HK-2 (cell line): Measurements from ENCODE around the gene GRID1.

ENCODE experiments used
- DNase-seq: peaks from one replicate; pipeline ENCODE4 v3.0.0-alpha.2; 2018; ENCODE audit not compliant: unreplicated experiment

The GRID1 gene

DNA sequence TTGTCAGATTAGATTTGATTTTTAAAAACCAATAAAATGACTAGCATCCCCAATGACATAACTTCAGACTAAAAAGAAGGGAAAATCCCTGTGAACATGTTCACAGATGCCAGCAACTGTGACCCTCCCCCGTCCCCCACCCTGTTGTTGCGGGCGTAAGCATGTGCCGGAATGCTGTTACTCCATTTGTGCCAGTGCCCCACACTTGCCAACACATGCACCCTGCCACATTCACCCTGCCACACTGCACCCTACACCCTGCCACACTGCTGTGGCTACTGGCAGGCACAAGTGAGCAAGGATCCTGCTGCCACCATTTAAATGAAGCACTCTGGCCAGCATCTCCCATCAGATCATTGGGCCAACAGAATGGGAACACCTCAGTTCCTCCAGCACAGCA is 540.2 kb downstream of the GRID1 start:
- DNase-seq, result no peak

DNA sequence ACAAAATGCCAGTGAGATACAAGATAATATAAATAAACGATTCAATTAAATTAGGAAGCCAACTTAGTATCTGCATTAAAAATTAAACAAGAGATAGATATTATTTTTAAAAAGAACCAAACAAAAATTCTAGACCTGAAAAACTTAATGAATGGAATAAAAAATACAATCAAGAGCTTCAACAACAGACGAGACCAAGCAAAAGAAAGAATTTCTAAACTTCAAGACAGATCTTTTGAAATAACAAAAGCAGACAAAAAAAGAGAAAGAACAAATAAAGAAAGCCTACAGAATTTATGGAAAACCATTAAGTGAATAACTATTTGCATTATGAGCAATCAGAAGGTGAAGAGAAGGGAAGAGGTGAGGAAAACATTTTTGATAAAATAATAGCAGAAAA is 555.2 kb downstream of the GRID1 start:
- no peak for DNase-seq

DNA sequence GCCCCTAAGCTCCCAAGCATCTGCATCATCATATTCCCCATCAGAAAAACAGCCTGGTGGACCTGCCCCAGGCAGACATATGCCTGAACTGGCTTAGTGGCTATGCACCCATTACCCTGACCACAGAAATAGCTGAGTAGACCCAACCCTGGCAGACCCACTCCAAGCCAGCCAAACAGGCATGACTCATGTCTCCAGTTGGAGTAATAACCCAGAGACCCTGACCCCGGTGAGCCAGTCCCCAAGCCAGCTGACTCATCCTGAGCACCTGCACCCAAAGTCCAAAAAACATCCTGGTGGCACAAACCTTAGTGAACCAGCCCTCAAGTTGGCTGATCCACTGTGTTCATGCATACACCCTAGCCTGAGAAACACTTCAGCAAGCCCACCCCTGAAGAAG is 555.9 kb downstream of the GRID1 start:
- no peak for DNase-seq

DNA sequence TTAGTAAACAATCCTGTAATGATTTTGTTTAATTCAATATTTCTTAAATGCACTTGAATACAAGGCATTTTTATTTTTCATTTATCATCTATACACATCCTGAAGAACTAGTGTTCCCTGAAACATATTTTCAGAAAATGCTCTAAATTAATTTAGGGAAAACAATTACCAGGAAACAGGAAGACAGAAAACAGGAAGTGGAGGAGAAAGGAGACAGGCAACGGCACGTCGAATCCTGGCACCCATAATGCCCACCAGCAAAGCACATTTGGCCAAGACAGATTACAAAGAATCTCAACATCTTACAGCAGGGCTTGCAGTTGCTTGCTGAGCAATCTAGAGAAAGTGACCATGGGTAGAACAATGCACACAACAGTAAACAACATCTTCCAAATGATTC is 571.1 kb downstream of the GRID1 start:
- DNase-seq, result no peak

DNA sequence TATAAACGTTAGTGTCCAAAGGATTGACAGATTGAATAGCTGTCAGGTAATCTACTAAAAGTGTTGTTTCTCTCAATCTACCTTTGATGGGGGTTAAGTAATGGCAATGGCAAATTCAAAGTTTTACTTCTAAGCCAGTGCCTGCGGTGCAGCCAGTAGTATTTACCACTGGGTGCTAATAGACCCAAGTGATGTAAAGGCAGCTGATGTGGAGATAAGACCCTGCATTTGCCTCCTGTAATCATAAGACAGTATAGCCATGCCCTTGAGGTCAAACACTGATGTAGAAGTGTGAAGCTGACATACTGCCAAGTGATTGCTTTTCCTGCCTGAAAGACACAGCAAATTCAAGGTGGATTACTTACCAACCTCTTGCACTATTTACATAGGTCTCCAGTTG is 572.0 kb downstream of the GRID1 start:
- DNase-seq, result no peak

DNA sequence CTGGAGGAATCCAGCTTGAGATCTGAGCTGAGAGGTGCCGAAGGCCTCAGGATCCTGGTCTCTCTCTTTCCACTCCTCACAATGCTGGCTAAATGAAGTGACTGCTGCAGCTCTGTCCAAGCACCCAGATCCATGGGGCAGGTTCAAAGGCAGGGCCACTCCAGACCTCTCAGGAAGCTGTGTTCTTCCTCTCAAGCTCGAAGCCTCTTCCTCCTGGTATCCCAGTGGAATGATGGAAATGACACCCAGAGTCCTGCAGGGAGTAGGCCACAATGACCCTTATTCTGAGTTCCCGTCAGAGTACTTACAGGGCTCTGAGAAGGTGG is 574.1 kb downstream of the GRID1 start:
- DNase-seq, result no peak

DNA sequence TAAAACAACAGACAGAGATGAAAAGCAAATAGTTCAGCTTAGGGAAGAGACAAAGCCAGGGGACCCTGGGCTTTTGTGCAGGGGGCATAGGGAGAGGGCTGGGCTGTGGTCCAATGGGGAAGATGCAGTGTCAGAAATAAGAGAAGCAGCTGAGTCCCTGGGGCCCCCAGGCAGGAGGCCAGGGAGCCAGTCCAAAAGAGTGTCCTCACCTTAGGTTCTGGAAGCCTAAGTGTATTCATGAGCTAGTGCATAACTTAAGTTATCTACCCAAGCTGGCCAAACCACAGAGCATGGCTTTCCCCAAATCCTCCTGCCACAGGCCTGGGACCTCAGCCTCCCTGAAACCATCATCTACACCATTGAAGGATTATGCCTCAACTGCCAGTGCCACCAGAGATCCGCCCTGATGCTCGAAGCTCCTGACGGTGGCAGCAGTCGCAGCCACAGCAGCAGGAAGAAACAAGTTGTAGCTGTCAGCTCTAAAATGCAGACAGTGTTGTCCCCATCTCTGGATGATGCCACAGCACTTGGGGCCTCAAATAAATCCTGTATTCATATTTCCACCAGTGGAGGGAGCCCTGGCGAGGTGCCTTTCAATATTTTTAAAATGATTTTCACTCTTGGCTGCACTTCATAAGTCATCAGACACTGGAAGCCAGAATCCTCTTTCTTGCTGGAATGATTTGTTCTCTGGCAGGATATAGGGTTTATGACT is 574.6 kb downstream of the GRID1 start:
- no peak for DNase-seq

DNA sequence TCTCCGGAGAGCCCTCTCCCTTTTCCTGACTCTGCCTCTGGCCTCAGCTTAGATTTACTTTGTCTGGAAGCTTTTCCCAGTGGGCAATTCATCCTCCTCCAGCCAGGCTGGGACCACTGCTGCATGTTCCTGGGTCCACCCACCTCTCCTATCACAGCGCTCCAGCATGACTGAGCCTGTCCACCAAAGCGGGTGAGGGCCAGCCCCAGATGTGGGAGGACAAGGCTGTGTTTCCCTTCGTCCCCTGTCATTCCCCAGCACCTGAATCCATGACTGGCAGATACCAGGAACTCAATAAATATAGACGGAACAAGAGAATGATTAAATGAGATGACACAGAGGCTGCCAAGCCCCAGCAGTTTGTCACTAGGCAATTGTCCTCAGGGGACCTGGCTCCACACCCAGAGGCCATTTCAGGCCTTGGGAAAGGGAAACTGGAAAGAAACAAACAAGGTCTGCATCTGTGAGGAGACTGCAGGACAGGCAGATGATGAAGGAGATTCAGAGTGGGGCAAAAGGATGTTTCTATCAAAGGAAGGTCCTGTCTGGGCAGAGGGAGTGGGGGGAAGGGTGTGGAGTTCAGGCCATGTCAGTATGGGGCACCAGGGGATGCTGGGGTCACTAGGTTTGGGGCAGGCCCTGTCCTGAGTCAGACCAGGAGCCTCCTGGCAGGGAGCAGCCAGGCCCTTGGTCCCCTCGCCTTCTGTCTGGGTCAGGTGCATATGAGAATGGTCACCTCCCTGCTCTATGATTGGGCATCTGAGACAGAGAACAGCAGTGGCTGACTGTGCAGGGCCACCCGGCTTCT is 576.4 kb downstream of the GRID1 start:
- DNase-seq, result no peak

DNA sequence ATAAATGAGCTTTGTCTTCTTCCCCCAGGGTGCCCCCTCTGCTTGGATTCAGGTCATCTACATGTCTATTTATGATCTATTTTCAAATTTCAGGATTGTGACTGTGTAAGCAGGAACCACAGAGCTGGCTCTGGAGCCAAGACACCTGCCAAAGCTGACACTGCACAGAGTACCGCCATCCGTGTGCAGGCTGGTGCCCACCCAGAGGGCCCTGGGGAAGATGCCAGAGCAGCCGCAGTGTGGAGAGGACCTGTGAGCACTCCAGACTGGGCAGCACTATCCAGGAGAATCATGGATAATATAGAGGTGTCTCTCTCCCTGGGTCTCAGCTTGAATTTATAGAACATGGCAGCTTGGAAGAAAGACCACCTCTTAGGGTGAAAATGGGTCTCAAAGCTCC is 577.5 kb downstream of the GRID1 start:
- DNase-seq, result no peak

DNA sequence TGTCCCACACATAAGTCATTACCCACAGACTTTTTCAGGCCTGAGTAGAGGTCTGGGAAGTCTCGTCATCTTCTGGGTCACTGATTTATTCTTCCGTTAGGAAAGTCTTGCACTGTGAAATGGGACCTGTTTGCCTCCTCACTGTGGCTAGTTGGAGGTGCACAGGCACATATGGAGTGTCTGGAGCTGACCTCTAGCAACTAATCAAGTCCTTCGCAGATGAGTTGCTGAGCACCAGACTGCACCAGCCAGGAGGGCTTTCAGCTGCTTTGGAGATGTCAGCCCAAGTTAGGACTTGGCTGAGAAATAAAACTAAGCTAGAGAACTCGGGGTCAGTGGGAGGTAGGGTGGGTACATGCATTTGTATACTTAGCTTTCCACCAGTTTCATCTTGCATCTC is 578.0 kb downstream of the GRID1 start:
- no peak for DNase-seq

DNA sequence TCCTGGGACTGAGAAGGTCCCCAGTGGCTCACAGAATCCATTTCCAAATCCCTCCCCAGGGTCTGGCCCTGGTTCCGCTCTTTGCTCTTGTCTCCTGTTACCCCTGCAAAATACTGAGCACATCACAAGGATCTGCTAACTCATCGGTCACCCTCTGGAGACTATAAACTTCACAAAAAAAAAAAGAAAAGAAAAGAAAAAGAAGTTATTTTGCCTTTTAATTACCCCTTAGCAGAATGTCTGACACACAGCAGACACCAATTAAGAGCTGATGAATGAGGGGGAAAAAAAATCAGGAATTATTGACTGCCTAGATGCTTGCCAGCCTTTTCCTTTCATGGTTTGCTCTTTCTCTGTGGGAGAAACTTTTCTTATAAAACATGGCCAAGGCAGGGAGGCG is 578.7 kb downstream of the GRID1 start:
- DNase-seq, result no peak

DNA sequence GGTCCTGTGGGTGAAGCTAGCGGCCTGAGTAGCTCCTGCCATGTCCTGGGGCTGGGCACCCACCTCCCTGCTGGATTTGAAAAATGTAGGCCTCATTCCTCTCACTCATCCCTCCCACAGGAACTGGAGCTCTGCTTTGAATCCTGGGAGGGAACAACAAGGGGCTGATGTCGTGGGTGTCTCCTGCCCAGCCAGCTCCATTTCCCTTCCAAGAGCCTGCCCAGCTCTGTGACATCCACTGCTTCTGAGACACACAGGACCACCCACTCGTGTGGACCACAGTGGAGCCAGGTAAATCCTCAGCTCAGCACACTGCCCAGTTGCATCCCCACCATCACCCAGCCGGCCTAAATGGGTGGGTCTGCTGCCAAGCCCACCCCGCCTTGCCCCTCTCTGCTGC is 579.2 kb downstream of the GRID1 start:
- no peak for DNase-seq

DNA sequence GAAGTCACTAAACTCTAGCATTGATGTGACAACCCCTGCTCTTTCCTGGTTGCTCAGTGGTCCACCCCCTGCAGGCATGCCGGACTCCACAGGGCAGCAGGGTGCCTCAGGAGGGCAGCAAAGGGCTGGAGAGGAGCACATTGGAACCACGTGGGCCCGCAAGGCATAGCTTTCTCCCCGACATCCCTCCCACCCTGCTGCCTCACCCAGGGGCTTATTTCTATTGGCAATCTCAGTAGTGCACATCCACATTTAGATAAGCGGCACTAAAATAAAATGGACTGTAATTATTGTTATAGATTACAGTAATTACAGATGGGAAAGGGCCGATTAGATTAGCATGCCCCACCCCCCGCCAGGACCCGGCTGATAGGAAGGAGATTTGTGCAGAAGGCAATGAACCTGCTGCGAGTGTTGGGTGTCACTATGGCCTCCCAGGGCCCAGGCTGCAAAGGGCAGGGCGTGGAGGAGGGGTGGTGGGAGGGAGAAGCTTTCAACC is 580.1 kb downstream of the GRID1 start:
- DNase-seq, result no peak

DNA sequence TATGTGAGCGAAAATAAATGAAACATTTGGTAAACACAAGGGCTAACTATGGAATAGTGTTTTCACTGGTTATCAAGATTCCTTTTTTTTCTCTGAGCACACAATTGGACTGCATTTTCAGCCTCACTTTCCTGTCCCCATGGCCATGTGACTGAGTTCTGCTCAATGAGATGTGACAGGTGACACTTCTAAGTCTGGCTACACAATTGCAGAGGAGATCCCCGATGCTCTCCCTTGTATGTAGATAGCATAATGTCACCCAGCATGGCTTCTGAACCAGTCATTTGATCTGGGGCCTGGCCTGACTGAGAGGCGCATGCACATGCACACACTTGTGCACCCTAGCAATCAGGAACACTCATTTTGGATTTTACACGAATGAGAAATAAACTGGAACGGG is 581.8 kb downstream of the GRID1 start:
- no peak for DNase-seq

DNA sequence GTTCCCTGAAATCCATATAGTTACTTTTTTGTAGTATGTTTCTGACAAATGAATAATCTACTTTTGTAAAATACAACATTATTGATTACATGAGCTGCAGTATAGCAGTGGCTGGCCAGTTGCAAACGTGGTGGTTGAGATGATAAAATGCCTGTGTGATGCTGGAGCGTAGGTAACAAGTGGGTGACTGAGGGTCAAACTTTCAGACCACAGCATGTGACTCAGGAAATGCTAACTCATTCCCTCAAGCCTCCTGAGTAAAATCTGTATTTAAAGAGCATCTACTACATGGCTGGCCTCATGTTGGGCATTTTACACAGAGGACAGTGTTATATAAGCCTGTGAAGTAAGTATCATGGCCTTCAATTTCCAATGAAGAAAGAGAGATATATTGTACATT is 585.2 kb downstream of the GRID1 start:
- DNase-seq, result no peak

DNA sequence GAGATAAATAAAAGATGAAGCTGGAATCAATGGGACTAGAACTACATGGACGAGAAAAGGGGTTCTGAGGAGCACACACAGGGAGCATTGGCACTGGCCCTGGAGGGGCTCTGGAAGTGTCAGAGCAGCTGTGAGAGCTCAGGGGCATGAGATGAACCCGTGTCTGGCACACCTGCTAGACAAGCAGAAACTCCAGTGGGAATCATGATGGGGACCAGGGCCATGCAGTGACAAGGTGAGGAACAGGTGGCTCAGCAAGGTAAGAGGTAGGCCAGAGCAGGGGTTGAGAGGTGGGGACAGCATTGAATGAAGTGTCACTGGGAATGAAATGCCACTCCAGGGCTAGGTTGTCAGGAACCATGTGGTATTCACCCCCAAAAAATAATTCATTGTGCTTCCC is 588.5 kb downstream of the GRID1 start:
- no peak for DNase-seq

DNA sequence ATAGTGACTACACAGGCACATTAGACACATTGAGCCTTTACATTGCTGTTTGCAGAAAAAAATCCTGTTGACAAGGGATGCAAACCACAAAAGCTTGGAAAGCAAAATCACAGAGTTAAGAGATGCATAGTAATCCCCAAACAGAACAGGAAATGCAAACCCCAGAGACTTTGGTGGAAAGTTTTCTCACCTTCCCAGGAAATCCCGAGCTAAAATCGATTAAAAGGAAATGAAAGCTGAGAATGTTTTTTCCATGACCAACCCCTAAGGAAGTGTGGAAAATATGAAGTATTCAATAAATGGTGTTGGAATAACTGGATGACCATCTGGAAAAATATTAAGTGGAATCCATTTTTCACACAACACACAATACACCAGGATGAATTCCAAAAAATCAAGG is 598.7 kb downstream of the GRID1 start:
- DNase-seq, result no peak

DNA sequence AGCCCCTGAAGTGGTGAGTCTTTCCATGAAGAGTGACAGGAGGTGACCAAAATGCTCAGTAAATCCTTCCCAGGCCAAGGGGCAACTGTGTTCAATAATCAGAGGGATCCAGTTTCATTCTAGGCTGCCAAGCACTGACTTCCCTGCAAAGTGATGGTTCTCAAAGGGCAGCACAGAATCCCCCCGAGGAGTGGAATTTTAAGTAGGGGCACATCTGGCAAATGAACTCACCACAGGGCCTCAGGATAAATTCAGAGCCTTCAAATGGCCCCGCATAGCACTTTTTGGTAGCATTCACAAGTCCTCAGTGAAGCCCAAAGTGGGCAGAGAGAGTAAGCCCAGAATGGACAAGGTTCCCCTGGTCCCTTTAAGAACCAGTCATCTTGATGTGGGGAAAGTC is 602.5 kb downstream of the GRID1 start:
- DNase-seq, result no peak

DNA sequence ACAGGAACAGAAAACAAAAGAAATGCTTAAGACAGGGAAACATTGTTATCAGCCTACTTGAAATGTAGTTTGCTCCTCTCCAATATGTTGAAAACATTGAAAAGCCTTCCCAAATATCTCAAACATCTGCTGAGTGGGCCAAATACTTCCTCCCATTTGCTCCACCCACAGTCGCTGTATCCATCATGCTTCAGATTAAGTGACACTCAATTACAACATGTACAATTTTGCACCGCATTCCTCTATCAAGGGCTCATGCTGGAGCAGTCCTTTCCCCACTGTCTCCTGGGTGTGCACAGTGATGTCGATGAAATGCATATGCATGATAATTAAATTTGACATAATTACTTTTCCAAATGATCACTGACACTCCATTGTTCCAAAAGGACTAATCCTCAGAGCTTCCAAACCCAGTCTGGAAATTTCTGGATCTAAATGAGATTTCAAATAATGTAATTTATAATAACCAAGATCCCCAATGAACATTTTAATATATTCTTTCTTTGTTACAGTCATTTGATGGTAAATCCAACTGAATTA is 604.6 kb downstream of the GRID1 start:
- DNase-seq, result no peak

DNA sequence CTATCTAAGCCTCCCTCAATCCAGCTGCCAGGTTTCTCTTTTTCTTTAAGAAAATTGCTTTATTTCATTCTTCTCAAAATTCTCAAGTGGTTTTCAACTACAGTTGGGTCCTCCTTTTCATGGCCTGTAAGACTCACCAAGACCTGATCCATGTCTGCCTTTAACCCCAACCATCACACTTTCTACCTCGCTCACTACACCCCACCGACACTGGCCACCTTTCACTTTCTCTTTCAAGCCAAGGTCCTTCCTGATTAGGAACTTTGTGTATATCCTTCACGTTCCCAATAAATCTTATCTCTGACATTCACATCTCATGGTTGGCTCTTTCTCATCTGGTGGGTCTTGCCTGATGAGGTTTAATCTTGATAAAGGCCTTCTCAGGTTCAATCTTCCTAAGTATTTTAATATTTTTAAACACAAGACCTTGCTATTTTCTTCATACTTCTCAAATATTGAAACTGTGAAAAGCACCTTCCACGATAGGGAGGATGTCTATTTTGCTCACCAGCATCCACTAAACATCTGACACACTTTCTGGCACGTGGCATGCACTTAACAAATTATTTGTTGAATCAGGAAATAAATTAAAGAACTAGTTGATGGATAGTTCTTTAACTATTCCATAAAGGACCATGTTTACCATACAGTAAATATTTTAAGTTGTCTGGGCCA is 624.8 kb downstream of the GRID1 start:
- DNase-seq, result no peak

DNA sequence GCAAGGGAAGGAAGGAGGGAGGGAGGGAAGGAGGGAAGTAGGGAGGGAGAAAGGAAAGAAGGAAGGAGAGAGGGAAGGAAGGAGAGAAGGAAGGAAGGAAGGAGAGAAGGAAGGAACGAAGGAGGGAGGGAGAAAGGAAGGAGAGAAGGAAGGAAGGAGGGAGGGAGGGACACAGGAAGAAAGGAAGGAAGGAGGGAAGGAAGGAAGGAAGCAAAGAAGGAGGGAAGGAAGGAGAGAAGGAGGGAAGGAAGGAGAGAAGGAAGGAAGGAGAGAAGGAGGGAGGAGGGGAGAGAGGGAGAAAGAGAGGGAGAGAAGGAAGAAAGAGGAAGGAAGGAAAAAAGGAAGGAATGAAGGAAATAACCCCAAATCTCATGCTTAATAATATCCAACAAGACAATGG is 630.6 kb downstream of the GRID1 start:
- no peak for DNase-seq

DNA sequence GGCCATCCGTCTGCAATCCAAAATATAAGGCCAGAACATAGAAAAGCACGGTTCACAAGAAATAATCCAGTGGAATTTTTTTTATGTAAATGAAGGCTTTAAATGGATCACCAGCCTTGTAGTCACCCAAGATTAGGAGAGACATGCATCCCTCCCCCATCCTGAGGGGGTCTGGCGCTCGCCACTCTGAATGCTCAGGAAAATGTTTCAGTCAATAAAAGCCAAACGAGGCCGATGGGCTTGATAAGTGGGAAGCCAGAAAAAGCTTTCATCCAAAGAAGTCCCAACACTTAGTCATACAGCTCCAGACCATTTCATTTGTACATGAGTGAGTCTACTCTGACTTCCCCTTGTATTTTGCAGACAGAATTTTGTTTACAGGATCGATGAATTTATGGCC is 631.8 kb downstream of the GRID1 start:
- DNase-seq, result no peak

DNA sequence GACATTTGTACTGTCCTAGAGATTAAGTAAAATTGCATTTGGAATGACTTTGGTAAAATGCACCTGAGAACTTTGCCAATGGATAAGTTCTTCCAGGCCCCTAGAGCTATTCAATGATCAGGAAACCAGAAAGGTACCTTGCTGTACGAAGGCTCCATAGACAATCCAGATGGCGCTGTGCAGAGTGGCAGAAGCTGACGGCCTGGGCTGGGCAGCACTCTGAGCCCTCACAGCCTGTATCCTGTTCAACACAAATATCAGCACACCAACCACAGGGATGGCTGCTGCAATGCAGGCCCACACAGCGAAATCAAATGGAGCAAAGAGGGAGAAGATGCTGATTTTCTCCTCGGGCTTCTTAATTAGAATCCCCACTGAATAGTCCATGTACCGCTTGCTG is 642.4 kb downstream of the GRID1 start:
- DNase-seq, result no peak
